ENCODE data around the gene KRT78.

GRCh38 chr12:52896190-52897100, 47.7 kb upstream of the KRT78 start:
- no peak for TF ChIP-seq CTCF (conservative IDR thresholded peaks at IDR 0.05)
- no peak for TF ChIP-seq ZFX (IDR thresholded peaks at IDR 0.05)

All from C4-2B (cell line).